K562 (cell line): ENCODE results near the gene ST7. TPM values are rescaled to one million over a fixed set of nuclear protein-coding genes. Genes with fewer than 3 reads are reported as not detected.

ENCODE experiments used
- ATAC-seq: fragments of 200-7000 bp; cut with Tn5 transposase; 3 replicates; pipeline ENCODE4 v1.9.1; 2020; ENCODE audit warnings: moderate library complexity
- BruUV-seq: library from RNA; stranded (reverse); fragments of 400-500 nt; replicated peaks from 2 replicates; lab custom pipeline; 2021; lab: Mats Ljungman, UMichigan
- CTCF ChIA-PET: fragments of 300-600 bp; formaldehyde crosslinking; extraction: SDS; loops from one replicate; lab custom pipeline; 2021; ENCODE audit warnings: low intra/inter-chr PET ratio; lab: Yijun Ruan, JAX
- POLR2A ChIA-PET: fragments of 300-600, 350-650 bp; sonication (Branson Sonifier 250); formaldehyde crosslinking; extraction: SDS; loops from one replicate; lab custom pipeline; 2021; ENCODE audit warnings: antibody characterized with exemption, inconsistent platforms; lab: Yijun Ruan, JAX
- DNase-seq, 4 experiments: peaks; one replicate each; pipeline versions ENCODE4 v3.0.0 to v3.0.0-alpha.2; 2011 to 2018; ENCODE audit warnings: low spot score in 3 of 4, mixed read lengths in 3 of 4; ENCODE audit errors: extremely low read depth in 1 of 4
- FAIRE-seq: peaks from 2 replicates; lab custom pipeline; 2011; peaks lifted over from hg19 to GRCh38; lab: Jason Lieb, UNC
- H2AFZ ChIP-seq: 2 replicates; pipeline ENCODE4 v1.6.0; 2011; ENCODE audit warnings: low read depth, low read length, control low read depth, inconsistent platforms
- H3K27ac ChIP-seq: fragments of 200-600 bp; 3 replicates; pipeline ENCODE4 v1.8.0; 2011; ENCODE audit warnings: low read depth, mild to moderate bottlenecking, control low read depth, inconsistent platforms, low read length, moderate library complexity, mixed read lengths; ENCODE audit errors: extremely low read depth
- H3K27me3 ChIP-seq, 2 experiments: fragments of 300-600 bp in 1 of 2; 2 replicates in 1 of 2; 3 replicates in 1 of 2; pipeline versions ENCODE4 v1.6.0 to v1.8.0; 2011; ENCODE audit warnings: inconsistent platforms in 2 of 2, low read length in 2 of 2, mild to moderate bottlenecking in 1 of 2, mixed read lengths in 1 of 2, moderate library complexity in 1 of 2; ENCODE audit not compliant: control insufficient read depth in 2 of 2, insufficient read depth in 2 of 2
- H3K36me3 ChIP-seq: fragments of 300-600 bp; 3 replicates; pipeline ENCODE4 v1.8.0; 2011; ENCODE audit warnings: mild to moderate bottlenecking, low read length, inconsistent platforms; ENCODE audit not compliant: control insufficient read depth, insufficient read depth
- H3K4me1 ChIP-seq, 2 experiments: fragments of 200-600 bp in 1 of 2; replicated peaks in 1 of 2; 2 replicates in 1 of 2; 3 replicates in 1 of 2; pipeline versions ENCODE4 v1.5.1 to v1.8.0; 2011; ENCODE audit warnings: inconsistent platforms in 2 of 2, low read length in 2 of 2, mild to moderate bottlenecking in 1 of 2, mixed read lengths in 1 of 2, moderate library complexity in 1 of 2; ENCODE audit not compliant: control insufficient read depth in 2 of 2, insufficient read depth in 2 of 2
- H3K4me2 ChIP-seq: 2 replicates; pipeline ENCODE4 v1.6.1; 2011; ENCODE audit warnings: low read length, control low read depth, inconsistent platforms, mixed read lengths; ENCODE audit not compliant: insufficient read depth
- H3K4me3 ChIP-seq: fragments of 200-600 bp; sonication (generic), shearing (Covaris generic); 2 replicates; pipeline ENCODE4 v1.5.1; 2016; ENCODE audit warnings: control low read depth, inconsistent platforms
- H3K79me2 ChIP-seq: fragments of 200-600 bp; 3 replicates; pipeline ENCODE4 v1.8.0; 2011; ENCODE audit warnings: low read length, inconsistent platforms; ENCODE audit not compliant: control insufficient read depth, insufficient read depth
- H3K9ac ChIP-seq, 2 experiments: 2 replicates each; pipeline versions ENCODE4 v1.6.0 to v1.6.1; 2011; ENCODE audit warnings: low read depth in 2 of 2, low read length in 2 of 2, control low read depth in 1 of 2, inconsistent platforms in 1 of 2, mild to moderate bottlenecking in 1 of 2, mixed read lengths in 1 of 2; ENCODE audit not compliant: insufficient read depth in 1 of 2
- H3K9me1 ChIP-seq: one replicate; pipeline ENCODE4 v1.6.0; 2011; ENCODE audit warnings: inconsistent platforms, mild to moderate bottlenecking, low read length, moderate library complexity; ENCODE audit not compliant: control insufficient read depth, insufficient read depth
- H3K9me3 ChIP-seq: replicated peaks from 2 replicates; pipeline ENCODE4 v1.5.1; 2011; ENCODE audit warnings: low read depth, low read length, inconsistent platforms; ENCODE audit not compliant: control insufficient read depth, insufficient read depth
- H4K20me1 ChIP-seq: replicated peaks from 2 replicates; pipeline ENCODE4 v1.6.1; 2011; ENCODE audit warnings: low read length, inconsistent platforms, mixed read lengths; ENCODE audit not compliant: control insufficient read depth, insufficient read depth
- ARID4B ChIP-seq: sonication (generic); formaldehyde crosslinking; IDR thresholded peaks from 2 replicates; pipeline ENCODE4 v1.8.0; 2022; ENCODE audit warnings: mild to moderate bottlenecking, missing genetic modification reagents
- ATF7 ChIP-seq: fragments of 450-650 bp; IDR thresholded peaks from 2 replicates; pipeline ENCODE4 v1.7.1; 2014; ENCODE audit warnings: mild to moderate bottlenecking, moderate library complexity
- ELF2 ChIP-seq: fragments of 250-450 bp; sonication (Bioruptor Pico); IDR thresholded peaks from 2 replicates; pipeline ENCODE4 v1.5.0; 2021; ENCODE audit warnings: mild to moderate bottlenecking
- ETS2 ChIP-seq: IDR thresholded peaks from 2 replicates; pipeline ENCODE4 v1.6.1; 2016; ENCODE audit warnings: borderline replicate concordance, missing genetic modification characterization, mild to moderate bottlenecking, moderate library complexity, missing compliant biosample characterization; ENCODE audit not compliant: poor library complexity, severe bottlenecking
- EZH2 ChIP-seq: IDR thresholded peaks from 2 replicates; pipeline ENCODE4 v1.6.1; 2012; ENCODE audit warnings: low read depth, mild to moderate bottlenecking, inconsistent platforms, low read length, borderline replicate concordance
- GABPA ChIP-seq: fragments of 200-800 bp; sonication (Bioruptor generic); conservative IDR thresholded peaks from 2 replicates; pipeline ENCODE4 v1.6.1; 2016; ENCODE audit warnings: low read depth, missing genetic modification characterization, missing compliant biosample characterization
- GATAD2B ChIP-seq: fragments of 450-650 bp; IDR thresholded peaks from 2 replicates; pipeline ENCODE4 v1.6.1; 2017; ENCODE audit warnings: mild to moderate bottlenecking, borderline replicate concordance
- RBM15 ChIP-seq: fragments of 200-400 bp; formaldehyde crosslinking; IDR thresholded peaks from 2 replicates; pipeline ENCODE4 v1.6.1; 2018; ENCODE audit warnings: mild to moderate bottlenecking, low read length, moderate library complexity; ENCODE audit not compliant: insufficient read depth
- SP2 ChIP-seq: IDR thresholded peaks from 2 replicates; pipeline ENCODE4 v1.6.1; 2011; ENCODE audit warnings: mild to moderate bottlenecking, low read depth, low read length, moderate library complexity; ENCODE audit not compliant: poor library complexity, severe bottlenecking; ENCODE audit errors: extremely low read depth
- TRIM24 ChIP-seq, 2 experiments: fragments of 450-650 bp; IDR thresholded peaks; 2 replicates each; pipeline ENCODE4 v1.6.1; 2016
- ZBTB11 ChIP-seq, 3 experiments: fragments of 200-800 bp in 1 of 3; fragments of 250-450 bp in 1 of 3; fragments of 450-650 bp in 1 of 3; sonication (Bioruptor Pico) in 1 of 3; sonication (Bioruptor generic) in 1 of 3; formaldehyde crosslinking in 1 of 3; IDR thresholded peaks; 2 replicates each; pipeline versions ENCODE4 v1.6.1 to v1.8.0; 2016 to 2022; ENCODE audit warnings: mild to moderate bottlenecking in 2 of 3, missing genetic modification characterization in 2 of 3, missing compliant biosample characterization in 1 of 3, moderate library complexity in 1 of 3
- ZBTB26 ChIP-seq: fragments of 450-650 bp; formaldehyde crosslinking; IDR thresholded peaks from 2 replicates; pipeline ENCODE4 v1.4.0; 2022; ENCODE audit warnings: missing genetic modification characterization
- ZNF146 ChIP-seq: IDR thresholded peaks from one replicate; pipeline ENCODE4 v1.6.1; 2018; ENCODE audit warnings: missing compliant biosample characterization; ENCODE audit not compliant: unreplicated experiment
- WGBS: fragments of 100-300 bp; shearing (Covaris generic); methylation state at CpG from one replicate; pipeline ENCODE4 v1.1.6; 2016; ENCODE audit warnings: low coverage, mixed read lengths; ENCODE audit not compliant: insufficient coverage; ENCODE audit errors: missing lambda C conversion rate; 5-methylcytosine and 5-hydroxymethylcytosine counted together
- in situ Hi-C: fragments of 300-500 bp; cut with MboI; formaldehyde crosslinking; loops from 4 replicates; pipeline ENCODE4 v1.15.0; 2018; ENCODE audit warnings: inconsistent platforms, mixed read lengths
- intact Hi-C: fragments of 100-400 bp; cut with micrococcal nuclease; formaldehyde crosslinking; loops from 2 replicates; pipeline ENCODE4 v1.14.2; 2022
- polyA plus RNA-seq, 8 experiments: library from polyadenylated mRNA; depleted of rRNA in 4 of 8; stranded (reverse) in 5 of 8; unstranded in 3 of 8; fragments of >200 nt; fragmentation: Nextera tagmentation in 2 of 8; fragmentation: Illumina TruSeq in 1 of 8; extraction: Ambion mirVana in 2 of 8; extraction: Trizol in 1 of 8; gene quantifications; 2 replicates each; pipeline versions ENCODE4 v1.2.1 to v1.2.3, GENCODE V29; 2011 to 2014; ENCODE audit warnings: inconsistent platforms in 1 of 8, missing spikeins in 1 of 8
- total RNA-seq, 7 experiments: library from RNA; depleted of rRNA in 6 of 7; stranded (reverse); fragments of >200 nt in 6 of 7; fragmentation: Illumina TruSeq in 2 of 7; extraction: Trizol in 2 of 7; gene quantifications; 2 replicates each; pipeline versions ENCODE4 v1.2.1 to v1.2.3, GENCODE V29; 2011 to 2021; ENCODE audit warnings: low replicate concordance in 1 of 7

Gene ST7
- total and polyA plus RNA-seq, 9 of the 15 experiments (the other 6 are each of a cell fraction or from before 2014, with no cell fraction given): 23.9 to 56.3 (median 36.9) TPM

- Histone ChIP-seq H3K9me1 (no peaks in the 10 kb centered on the region), H3K36me3 (peaks cover 16% of the 10 kb centered on the region), H4K20me1 (no peaks in the 10 kb centered on the region), H3K27me3 (no peaks in the 10 kb centered on the region), H3K9ac (no peak overlapping the region), H3K27ac (no peak overlapping the region), H2AFZ (no peak overlapping the region), H3K4me2 (no peak overlapping the region), H3K4me3 (no peak overlapping the region), H3K9me3 (no peaks in the 10 kb centered on the region), H3K79me2 (no peaks in the 10 kb centered on the region), H3K4me1 (peaks cover 0 to 12% of the 10 kb centered on the region in 2 experiments; a peak in 2 of 5 replicates)
- no TSS peak for BruUV-seq
- POLR2A ChIA-PET: no interaction called here
- no peak for FAIRE-seq
- no peak for DNase-seq
- in situ Hi-C loops: no loop called here
- peak; percentile 65; the same call in 2 of the 3 replicates for ATAC-seq
- intact Hi-C loops: no loop called here
- WGBS: 45% methylated on average over 2 of the region's 2 CpGs
- CTCF ChIA-PET: no interaction called here
- TF ChIP-seq ZBTB11 (CRISPR knock-in tag; IDR thresholded peaks at IDR 0.05) (peak in 1 of 3 experiments; percentile 88; a peak in 2 of 6 replicates), ATF7 (peak; percentile 49; the same call in 1 of the 2 replicates), ZNF146 (CRISPR knock-in tag) (no peak), GATAD2B (no peak), TRIM24 (IDR thresholded peaks at IDR 0.05) (no peak), SP2 (no peak), EZH2 (no peak), GABPA (tag) (peak; percentile 55), ZBTB26 (CRISPR knock-in tag) (no peak), ELF2 (CRISPR knock-in tag) (peak; percentile 32; the same call in 1 of the 2 replicates), ARID4B (no peak), ETS2 (tag) (no peak), RBM15 (no peak)
Observed at GRCh38 chr7:117184367-117184766, 231.1 kb downstream of the ST7 start.
